SK-N-SH (cell line): ENCODE results near the gene LZTFL1. TPM values are rescaled to one million over a fixed set of nuclear protein-coding genes. Genes with fewer than 3 reads are reported as not detected.

Source experiments
- CTCF ChIA-PET: fragments of 300-600, 350-600 bp; formaldehyde crosslinking; extraction: SDS; loops from one replicate; lab custom pipeline; 2021; lab: Yijun Ruan, JAX
- POLR2A ChIA-PET: fragments of 350-600 bp; sonication (Branson Sonifier 250); formaldehyde crosslinking; extraction: SDS; loops from one replicate; lab custom pipeline; 2020; ENCODE audit warnings: antibody characterized with exemption, inconsistent platforms; lab: Yijun Ruan, JAX
- DNase-seq: peaks from one replicate; pipeline ENCODE4 v3.0.0; 2012
- H2AFZ ChIP-seq: fragments of 200-600 bp; sonication (generic); 2 replicates; pipeline ENCODE4 v1.8.1; 2016; ENCODE audit warnings: antibody characterized with exemption, mild to moderate bottlenecking, low read depth
- H3F3A ChIP-seq: fragments of 200-600 bp; sonication (generic); replicated peaks from 2 replicates; pipeline ENCODE3; 2016; ENCODE audit warnings: antibody characterized with exemption, mild to moderate bottlenecking; ENCODE audit not compliant: insufficient read depth
- H3K27ac ChIP-seq, 2 experiments: fragments of 200-500 bp in 1 of 2; fragments of 200-600 bp in 1 of 2; sonication (Bioruptor generic) in 1 of 2; sonication (generic), shearing (Covaris generic) in 1 of 2; 2 replicates each; pipeline versions ENCODE4 v1.5.1 to v1.6.1; 2014 to 2016; ENCODE audit warnings: low read depth in 2 of 2, inconsistent platforms in 1 of 2, low read length in 1 of 2, mild to moderate bottlenecking in 1 of 2, mixed read lengths in 1 of 2
- H3K27me3 ChIP-seq: fragments of 200-600 bp; sonication (generic), shearing (Covaris generic); 2 replicates; pipeline ENCODE4 v1.6.1; 2016; ENCODE audit warnings: mixed run types; ENCODE audit not compliant: insufficient read depth
- H3K36me3 ChIP-seq, 2 experiments: fragments of 200-500 bp in 1 of 2; fragments of 200-600 bp in 1 of 2; sonication (Bioruptor generic) in 1 of 2; sonication (generic) in 1 of 2; replicated peaks in 1 of 2; 2 replicates each; pipeline versions ENCODE3 to v1.5.1; 2014 to 2016; ENCODE audit warnings: low read length in 1 of 2, mild to moderate bottlenecking in 1 of 2; ENCODE audit not compliant: insufficient read depth in 2 of 2, control insufficient read depth in 1 of 2
- H3K4me1 ChIP-seq, 2 experiments: fragments of 200-500 bp in 1 of 2; fragments of 200-600 bp in 1 of 2; sonication (Bioruptor generic) in 1 of 2; sonication (generic), shearing (Covaris generic) in 1 of 2; 2 replicates each; pipeline versions ENCODE4 v1.5.1 to v1.6.1; 2014 to 2016; ENCODE audit warnings: low read depth in 1 of 2, low read length in 1 of 2, mixed run types in 1 of 2; ENCODE audit not compliant: insufficient read depth in 2 of 2, control insufficient read depth in 1 of 2
- H3K4me2 ChIP-seq: fragments of 200-600 bp; sonication (generic), shearing (Covaris generic); 2 replicates; pipeline ENCODE4 v1.6.1; 2017; ENCODE audit warnings: mixed run types
- H3K4me3 ChIP-seq, 2 experiments: fragments of 200-500 bp in 1 of 2; fragments of 200-600 bp in 1 of 2; sonication (Bioruptor generic) in 1 of 2; sonication (generic), shearing (Covaris generic) in 1 of 2; 2 replicates each; pipeline versions ENCODE4 v1.5.1 to v1.8.1; 2014 to 2016; ENCODE audit warnings: low read depth in 2 of 2, inconsistent platforms in 1 of 2, low read length in 1 of 2, mild to moderate bottlenecking in 1 of 2, mixed read lengths in 1 of 2, moderate library complexity in 1 of 2
- H3K79me2 ChIP-seq: fragments of 200-600 bp; sonication (generic); 2 replicates; pipeline ENCODE4 v1.8.1; 2017; ENCODE audit warnings: mild to moderate bottlenecking; ENCODE audit not compliant: insufficient read depth
- H3K9ac ChIP-seq: fragments of 200-600 bp; sonication (generic); 2 replicates; pipeline ENCODE4 v1.6.1; 2017; ENCODE audit warnings: mixed run types
- H3K9me2 ChIP-seq: fragments of 200-600 bp; sonication (generic); 2 replicates; pipeline ENCODE4 v1.6.1; 2017; ENCODE audit warnings: mixed run types
- H3K9me3 ChIP-seq: fragments of 200-600 bp; sonication (generic); 2 replicates; pipeline ENCODE4 v1.6.1; 2017; ENCODE audit warnings: mixed run types, mild to moderate bottlenecking, moderate library complexity
- H4K20me1 ChIP-seq: fragments of 200-600 bp; sonication (generic); 2 replicates; pipeline ENCODE4 v1.6.1; 2017; ENCODE audit warnings: mild to moderate bottlenecking, mixed run types; ENCODE audit not compliant: insufficient read depth
- CHD2 ChIP-seq: fragments of 150-350 bp; IDR thresholded peaks from 2 replicates; pipeline ENCODE4 v1.6.1; 2018; ENCODE audit warnings: low read length; ENCODE audit not compliant: partially characterized antibody
- ELF1 ChIP-seq: IDR thresholded peaks from 2 replicates; pipeline ENCODE4 v1.4.0; 2012
- EZH2phosphoT487 ChIP-seq: fragments of 200-600 bp; sonication (generic); IDR thresholded peaks from 2 replicates; pipeline ENCODE4 v1.6.1; 2017; ENCODE audit warnings: low read depth, mixed run types, mild to moderate bottlenecking, antibody characterized with exemption, moderate library complexity, borderline replicate concordance
- FOSL2 ChIP-seq: IDR thresholded peaks from 2 replicates; pipeline ENCODE4 v1.4.0; 2012; ENCODE audit warnings: low read depth, mild to moderate bottlenecking, moderate library complexity, borderline replicate concordance
- FOXJ3 ChIP-seq: sonication (generic); formaldehyde crosslinking; IDR thresholded peaks from 2 replicates; pipeline ENCODE4 v1.5.1; 2020; ENCODE audit warnings: mild to moderate bottlenecking, missing genetic modification reagents
- FOXM1 ChIP-seq: IDR thresholded peaks from 2 replicates; pipeline ENCODE4 v1.4.0; 2012; ENCODE audit warnings: low read depth, mild to moderate bottlenecking
- GABPA ChIP-seq: IDR thresholded peaks from 2 replicates; pipeline ENCODE4 v1.4.0; 2012; ENCODE audit warnings: low read depth, mild to moderate bottlenecking
- JUND ChIP-seq: IDR thresholded peaks from 2 replicates; pipeline ENCODE4 v1.4.0; 2012
- MEF2A ChIP-seq: IDR thresholded peaks from 2 replicates; pipeline ENCODE4 v1.4.0; 2012; ENCODE audit warnings: low read depth, borderline replicate concordance
- MXI1 ChIP-seq: IDR thresholded peaks from 2 replicates; pipeline ENCODE4 v1.6.1; 2012; ENCODE audit warnings: mild to moderate bottlenecking, low read depth, low read length, improper control_type of control experiment
- NRF1 ChIP-seq: IDR thresholded peaks from 2 replicates; pipeline ENCODE4 v1.6.1; 2012; ENCODE audit warnings: low read depth, mild to moderate bottlenecking, low read length
- POLR2AphosphoS5 ChIP-seq: IDR thresholded peaks from 2 replicates; pipeline ENCODE4 v1.6.1; 2012; ENCODE audit warnings: low read depth, low read length
- RAD21 ChIP-seq: IDR thresholded peaks from 2 replicates; pipeline ENCODE4 v1.6.1; 2012; ENCODE audit warnings: mild to moderate bottlenecking, low read length
- RFX5 ChIP-seq: IDR thresholded peaks from 2 replicates; pipeline ENCODE4 v1.6.1; 2012; ENCODE audit warnings: mild to moderate bottlenecking, improper control_type of control experiment, low read length
- RXRA ChIP-seq: IDR thresholded peaks from 2 replicates; pipeline ENCODE4 v1.4.0; 2012; ENCODE audit warnings: low read depth, mild to moderate bottlenecking, borderline replicate concordance
- SIN3A ChIP-seq: IDR thresholded peaks from 2 replicates; pipeline ENCODE4 v1.6.1; 2012; ENCODE audit warnings: low read depth, mild to moderate bottlenecking, low read length, moderate library complexity, borderline replicate concordance
- TCF12 ChIP-seq: IDR thresholded peaks from 2 replicates; pipeline ENCODE4 v1.4.0; 2012
- TEAD4 ChIP-seq: IDR thresholded peaks from 2 replicates; pipeline ENCODE4 v1.4.0; 2012; ENCODE audit warnings: mild to moderate bottlenecking, borderline replicate concordance; ENCODE audit not compliant: insufficient read depth
- WGBS: methylation state at CpG from one replicate; pipeline ENCODE4 v1.1.6; 2017; ENCODE audit warnings: low lambda C conversion rate; 5-methylcytosine and 5-hydroxymethylcytosine counted together
- polyA plus RNA-seq, 3 experiments: library from polyadenylated mRNA; depleted of rRNA; stranded (reverse); fragments of >200 nt; gene quantifications; 2 replicates each; pipeline ENCODE4 v1.2.3, GENCODE V29; 2012
- TF ChIP-seq, protein P1 (sequence below): fragments of 150-350 bp; IDR thresholded peaks from 2 replicates; pipeline ENCODE4 v1.6.1; 2016; ENCODE audit warnings: mild to moderate bottlenecking, low read depth, low read length

Gene LZTFL1
- polyA plus RNA-seq, 1 of the 3 experiments (the other 2 are of a cell fraction) = 11.9 TPM

DNA sequence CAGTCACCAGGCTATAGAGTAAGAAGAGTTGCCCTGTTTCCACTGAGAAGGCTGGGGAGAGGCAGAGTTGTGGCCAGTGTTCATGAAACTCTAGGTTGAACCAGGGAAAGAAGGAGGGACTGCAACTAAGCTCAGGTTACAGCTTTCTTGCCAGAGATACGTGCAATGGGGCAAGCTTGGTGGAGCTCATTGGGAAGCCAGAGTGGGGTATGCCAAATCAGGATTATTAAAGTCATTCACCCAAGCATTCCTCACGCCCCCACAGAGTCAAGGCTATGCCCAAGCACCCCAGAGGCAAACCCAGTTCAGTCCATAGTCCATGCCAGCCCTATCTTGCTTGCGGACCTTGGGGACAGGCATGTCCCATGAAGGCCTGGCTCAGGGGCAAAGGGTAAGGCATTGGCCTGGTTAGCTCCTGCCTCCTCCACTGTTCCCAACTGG lies 63.1 kb downstream of the LZTFL1 start:
- CTCF ChIA-PET = no interaction called here
- Histone ChIP-seq H3K9me3 (no peaks in the 10 kb centered on the region), H3K4me1 (no peaks in the 10 kb centered on the region), H3K36me3 (no peaks in the 10 kb centered on the region), H4K20me1 (no peaks in the 10 kb centered on the region), H3K79me2 (no peaks in the 10 kb centered on the region), H3K4me2 (no peak overlapping the region), H3K27ac (no peak overlapping the region), H3K4me3 (no peak overlapping the region), H3F3A (no peaks in the 10 kb centered on the region), H3K9ac (no peak overlapping the region), H3K9me2 (no peaks in the 10 kb centered on the region), H2AFZ (no peak overlapping the region), H3K27me3 (peaks cover 10% of the 10 kb centered on the region; the same call in 1 of the 2 replicates)
- no peak for DNase-seq
- POLR2A ChIA-PET = no interaction called here
- 30% methylated on average over 2 of the region's 3 CpGs for WGBS
- no peak for TF ChIP-seq ELF1
- TF ChIP-seq TCF12 = no peak
- no peak for TF ChIP-seq JUND
- TF ChIP-seq CHD2 = no peak
- TF ChIP-seq TEAD4 = no peak
- TF ChIP-seq SIN3A = no peak
- no peak for TF ChIP-seq FOXJ3 (CRISPR knock-in tag)
- no peak for TF ChIP-seq RXRA
- no peak for TF ChIP-seq NRF1
- no peak for TF ChIP-seq RAD21
- TF ChIP-seq RFX5 = no peak
- no peak for TF ChIP-seq GABPA
- TF ChIP-seq POLR2AphosphoS5 = no peak

DNA sequence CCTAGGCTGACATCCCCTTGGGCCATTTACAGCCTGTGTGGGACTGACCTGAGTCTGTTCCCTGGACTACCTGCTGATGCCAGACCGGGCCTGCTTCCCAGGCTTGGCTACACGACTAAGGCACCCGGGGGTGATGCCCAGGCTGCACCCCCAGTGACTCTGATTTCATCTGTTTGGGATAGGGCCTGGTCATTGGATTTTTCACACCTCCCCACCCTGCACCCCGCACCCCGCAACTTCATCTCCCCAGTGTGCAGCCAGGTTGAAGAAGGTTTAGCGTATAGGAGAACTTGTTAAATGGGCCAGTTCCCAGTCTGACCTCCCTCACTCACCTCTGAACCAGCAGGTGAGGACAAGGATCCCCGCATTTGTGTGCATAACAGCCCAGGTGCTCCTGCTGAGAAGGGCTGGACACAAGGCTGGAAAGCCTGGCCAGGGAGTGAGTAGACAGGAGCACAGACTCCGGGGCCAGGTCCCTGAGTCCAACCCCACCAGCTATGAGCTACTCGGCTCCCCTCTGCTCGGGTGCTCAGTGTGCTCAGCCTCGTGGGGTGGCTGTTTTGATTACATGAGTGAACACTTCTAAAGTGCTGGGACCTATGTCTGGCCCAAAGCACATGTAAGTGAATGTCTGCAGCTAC lies 64.1 kb downstream of the LZTFL1 start:
- DNase-seq = no peak
- no peaks in the 10 kb centered on the region for H4K20me1 ChIP-seq
- TF ChIP-seq FOSL2 (no peak), TEAD4 (no peak), JUND (no peak), EZH2phosphoT487 (no peak), MXI1 (no peak), ELF1 (no peak), MEF2A (no peak), FOXM1 (no peak), RXRA (no peak)
- TF ChIP-seq, protein P1, sequence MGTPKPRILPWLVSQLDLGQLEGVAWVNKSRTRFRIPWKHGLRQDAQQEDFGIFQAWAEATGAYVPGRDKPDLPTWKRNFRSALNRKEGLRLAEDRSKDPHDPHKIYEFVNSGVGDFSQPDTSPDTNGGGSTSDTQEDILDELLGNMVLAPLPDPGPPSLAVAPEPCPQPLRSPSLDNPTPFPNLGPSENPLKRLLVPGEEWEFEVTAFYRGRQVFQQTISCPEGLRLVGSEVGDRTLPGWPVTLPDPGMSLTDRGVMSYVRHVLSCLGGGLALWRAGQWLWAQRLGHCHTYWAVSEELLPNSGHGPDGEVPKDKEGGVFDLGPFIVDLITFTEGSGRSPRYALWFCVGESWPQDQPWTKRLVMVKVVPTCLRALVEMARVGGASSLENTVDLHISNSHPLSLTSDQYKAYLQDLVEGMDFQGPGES = no peak
- ChIA-PET CTCF (interaction anchor here (0.6 to 1.6 kb wide), 3 partner anchors 15 to 525 kb away, joined by 3 to 4 read pairs (median 3); no protein-coding TSS in a partner anchor), POLR2A (no interaction called here)
- no peak overlapping the region for H2AFZ ChIP-seq
- peaks cover 19% of the 10 kb centered on the region; the same call in 1 of the 2 replicates for H3K27me3 ChIP-seq
- H3K9me3 ChIP-seq = no peaks in the 10 kb centered on the region
- no peaks in the 10 kb centered on the region for H3K36me3 ChIP-seq
- H3K4me2 ChIP-seq = no peak overlapping the region
- 46% methylated on average over 7 of the region's 11 CpGs for WGBS
- no peaks in the 10 kb centered on the region for H3K4me1 ChIP-seq
- no peak overlapping the region for H3K4me3 ChIP-seq
- H3K9me2 ChIP-seq = no peaks in the 10 kb centered on the region
- H3K9ac ChIP-seq = no peak overlapping the region
- no peaks in the 10 kb centered on the region for H3F3A ChIP-seq
- H3K79me2 ChIP-seq = no peaks in the 10 kb centered on the region
- no peak overlapping the region for H3K27ac ChIP-seq
